Measurements from ENCODE around the gene SLC22A16.

GRCh38 chr6:110430236-110430635 lies 46.2 kb downstream of the SLC22A16 start:
- TF ChIP-seq CTCF (conservative IDR thresholded peaks at IDR 0.05 in 1 of 2, IDR thresholded peaks at IDR 0.05 in 1 of 2; ENCODE audit: low read depth in 1 of 2, low read length in 2 of 2) (no peak), EZH2 (IDR thresholded peaks at IDR 0.05; ENCODE audit: low read length, missing control alignments) (no peak)

Measured in fibroblast of lung (primary cell).